AG09319 (cell line): Measurements from ENCODE around the gene SARS1.

ENCODE experiments used
- DNase-seq: peaks from one replicate; pipeline ENCODE4 v3.0.0-alpha.2; 2010; ENCODE audit warnings: low read depth; ENCODE audit errors: extremely low read depth
- CTCF ChIP-seq: IDR thresholded peaks from 2 replicates; pipeline ENCODE4 v1.5.1; 2011; ENCODE audit warnings: low read depth, mild to moderate bottlenecking, inconsistent platforms, low read length, moderate library complexity

SARS1 gene

GRCh38 chr1:109197158-109198042 lies 16.3 kb upstream of the SARS1 start:
- no peak for TF ChIP-seq CTCF
- DNase-seq = peak; percentile 71

DNA sequence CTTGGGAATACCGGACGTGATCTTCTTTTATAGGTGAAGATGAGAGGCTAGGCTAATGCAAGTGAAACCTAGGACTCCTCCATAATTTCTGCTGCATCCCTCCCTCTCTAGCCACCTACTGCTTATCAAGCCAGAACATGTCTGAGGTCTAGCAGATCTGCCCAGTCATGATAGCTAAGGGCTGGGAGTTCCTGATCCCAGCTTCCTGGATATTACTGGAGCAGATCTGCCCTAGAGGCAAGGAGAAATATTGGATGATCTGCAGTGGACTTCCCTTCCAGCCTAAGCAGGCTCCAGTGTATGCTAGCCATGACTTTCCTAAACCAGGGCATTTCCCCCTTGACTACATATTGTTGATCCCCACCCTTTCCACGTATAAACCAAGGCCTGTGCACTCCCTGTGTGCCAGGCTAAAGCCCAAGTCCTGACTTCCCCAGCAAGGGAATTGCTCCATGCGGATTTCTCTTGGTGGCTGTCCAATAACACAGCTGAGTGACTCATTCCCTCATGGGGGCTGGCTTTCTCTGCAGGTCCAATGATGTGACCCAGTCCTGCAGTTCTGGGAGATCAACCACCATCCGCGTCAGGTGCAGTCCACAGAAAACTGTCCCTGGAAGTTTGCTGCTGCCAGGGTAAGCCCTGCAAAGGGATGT lies 15.5 kb upstream of the SARS1 start:
- TF ChIP-seq CTCF = no peak
- DNase-seq = peak; percentile 62

DNA sequence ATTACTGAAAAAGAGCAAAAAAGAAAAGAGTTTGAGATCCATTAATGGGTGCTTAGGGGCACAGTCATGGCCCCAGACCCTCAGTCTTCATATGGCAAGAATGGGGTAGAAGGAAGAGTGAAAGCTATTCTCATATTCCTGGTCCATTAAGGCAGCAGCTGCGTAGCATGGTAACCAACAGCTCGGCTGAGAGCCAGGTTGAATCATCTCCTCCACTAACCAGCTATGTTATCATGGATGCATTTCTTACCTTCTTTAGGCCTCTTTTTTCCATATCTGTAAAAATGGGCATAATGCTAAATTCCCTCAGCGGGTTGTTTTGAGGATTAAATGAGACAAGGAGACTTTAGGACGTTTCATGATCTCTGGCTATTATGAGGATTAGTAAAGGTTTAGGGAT lies 15.0 kb upstream of the SARS1 start:
- TF ChIP-seq CTCF = no peak
- DNase-seq = no peak

GRCh38 chr1:109199710-109200109 lies 14.0 kb upstream of the SARS1 start:
- no peak for DNase-seq
- TF ChIP-seq CTCF = no peak

GRCh38 chr1:109201123-109201703 lies 12.5 kb upstream of the SARS1 start:
- DNase-seq = peak; percentile 50
- TF ChIP-seq CTCF = peak; percentile 76

GRCh38 chr1:109204484-109204883 lies 9.2 kb upstream of the SARS1 start:
- DNase-seq = no peak
- TF ChIP-seq CTCF = no peak

DNA sequence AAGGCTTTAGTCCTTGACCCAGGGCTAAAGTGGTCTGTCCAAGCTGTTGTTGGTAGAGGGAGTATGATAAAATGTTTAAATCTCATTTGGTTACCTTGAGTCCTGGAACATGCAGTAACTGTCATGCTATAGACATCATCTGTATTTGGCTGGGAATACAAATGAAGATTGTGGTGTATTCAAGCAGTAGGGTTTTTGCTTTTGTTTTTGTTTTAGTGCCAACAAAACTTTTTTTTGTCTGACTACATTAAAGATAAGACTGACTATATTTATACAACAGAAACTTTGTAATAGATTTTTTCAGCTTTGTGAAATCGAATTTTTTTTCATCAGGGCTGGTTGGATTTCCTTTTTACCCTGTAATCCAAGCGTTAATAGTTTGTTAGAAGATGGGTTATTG lies 7.4 kb upstream of the SARS1 start:
- no peak for DNase-seq
- TF ChIP-seq CTCF = no peak
